CD1c-positive myeloid dendritic cell (primary cell): ENCODE measurements around the gene PREX1.
"Not testable (repeated sequence)": the region's sequence is repeated elsewhere in the genome, so short reads cannot be mapped to it uniquely, and the experiment has no call there.

Experiments
- DNase-seq: peaks from one replicate; pipeline ENCODE4 v3.0.0-alpha.2; 2016; ENCODE audit errors: extremely low spot score

The PREX1 gene

DNA sequence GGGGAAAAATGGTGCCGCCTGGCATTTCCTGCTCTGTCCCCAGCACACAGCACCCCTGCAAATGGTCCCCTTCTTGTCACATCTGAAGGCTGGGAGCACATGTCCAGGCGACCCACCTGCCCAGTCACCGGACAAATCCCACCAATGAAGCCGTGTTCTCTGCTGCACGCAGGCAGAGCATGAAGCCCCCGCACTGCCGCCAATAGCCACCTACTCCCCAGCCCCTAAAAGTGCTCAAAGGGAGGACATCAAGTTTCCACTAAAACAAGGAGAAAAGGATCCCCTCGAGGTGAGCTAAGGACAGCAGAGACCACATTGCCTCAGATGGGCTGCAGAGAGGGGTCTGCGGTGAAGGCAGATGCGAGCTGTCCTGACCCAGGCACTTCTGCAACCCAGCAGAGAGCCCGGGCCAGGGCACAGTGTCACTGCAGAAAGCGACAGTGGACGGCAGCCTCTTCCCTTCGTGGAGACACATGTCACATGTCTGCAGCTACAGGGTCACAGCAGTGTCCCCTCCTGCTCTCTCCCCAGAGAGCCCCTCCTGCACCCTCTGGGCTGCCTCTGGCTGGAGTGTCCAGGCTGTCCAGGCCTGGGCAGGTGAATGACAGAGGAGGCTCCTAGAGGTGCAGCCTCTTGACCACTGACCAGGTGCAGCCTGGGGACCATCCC, 221.5 kb downstream of the PREX1 start:
- no peak for DNase-seq

DNA sequence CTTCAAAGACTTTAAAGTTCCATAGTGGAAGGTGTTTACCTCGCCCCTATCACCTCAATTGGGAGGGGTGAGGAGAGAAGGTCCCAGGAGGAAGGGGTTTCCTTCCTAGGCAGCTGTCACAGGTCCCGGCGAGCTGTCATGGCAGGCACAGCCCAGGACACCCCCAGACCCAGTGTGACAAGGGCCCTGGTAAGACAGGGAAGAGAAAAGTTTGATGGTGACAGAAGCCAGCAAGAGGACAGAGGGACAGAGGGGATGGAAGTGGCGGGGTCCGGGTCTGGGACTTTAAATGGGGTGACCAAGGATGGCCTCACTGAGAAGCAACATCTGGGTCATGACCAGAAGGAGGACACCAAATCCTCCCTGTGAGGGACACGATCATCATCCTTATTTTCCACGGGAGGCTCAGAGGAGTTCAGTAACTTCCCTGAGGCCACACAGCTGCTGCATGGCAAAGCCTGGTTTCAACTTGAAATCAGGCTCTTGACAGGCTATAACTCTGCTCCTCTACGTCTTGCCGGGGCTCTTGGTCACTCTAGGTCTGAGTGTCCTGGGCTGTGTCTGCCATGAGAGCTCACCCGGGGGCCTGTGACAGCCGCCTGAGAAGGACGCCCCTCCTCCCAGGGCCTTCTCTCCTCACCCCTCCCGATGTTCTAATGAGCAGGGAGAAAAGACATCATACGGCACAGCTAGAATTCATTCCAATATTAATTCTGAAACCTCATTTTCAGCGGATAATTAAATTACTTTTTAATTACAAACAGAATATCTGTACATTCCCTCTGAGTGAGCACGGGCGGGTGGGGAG, 222.2 kb downstream of the PREX1 start:
- DNase-seq: no peak

- no peak for DNase-seq
These were observed 222.9 kb downstream of the PREX1 start for GRCh38 chr20:48604936-48605335.

- DNase-seq: no peak
These were observed 223.4 kb downstream of the PREX1 start for GRCh38 chr20:48604426-48604825.

GRCh38 chr20:48603819-48604405, 223.9 kb downstream of the PREX1 start:
- DNase-seq: no peak

DNA sequence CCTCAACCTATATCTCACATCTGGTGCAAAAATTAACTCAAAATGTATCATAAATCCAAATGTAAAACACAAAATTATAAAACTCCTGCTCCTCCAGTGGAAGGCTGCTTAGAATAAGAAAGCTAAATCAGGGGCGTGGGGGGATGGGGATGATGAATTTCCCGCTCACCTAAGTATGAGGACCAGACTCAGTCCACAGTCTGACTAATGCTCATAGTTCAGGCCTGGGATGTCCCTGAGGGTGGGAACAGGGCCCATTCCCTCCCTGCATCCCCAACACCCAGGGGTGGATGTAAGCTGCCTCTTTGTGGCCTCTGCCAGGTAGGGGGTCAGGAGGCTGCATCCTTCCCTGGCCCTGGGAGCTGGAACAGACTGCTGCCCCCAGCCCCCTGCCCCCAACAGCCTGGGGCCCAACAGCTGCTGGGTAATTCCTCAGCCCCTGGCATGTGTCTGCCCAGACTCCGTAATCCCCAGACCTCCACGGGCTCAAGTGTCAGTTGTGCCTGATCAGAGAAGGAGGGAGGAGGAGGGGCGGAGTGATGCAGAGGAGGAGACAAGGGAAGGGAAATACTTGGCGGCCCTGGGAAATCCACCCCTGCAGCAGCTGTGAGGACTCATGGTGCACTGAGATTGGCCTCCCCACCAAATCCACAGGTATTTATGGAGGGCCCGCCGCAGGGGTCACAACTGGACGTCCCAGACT, 224.5 kb downstream of the PREX1 start:
- no peak for DNase-seq

- DNase-seq: no peak
These were observed 226.0 kb downstream of the PREX1 start for GRCh38 chr20:48601798-48602197.

- DNase-seq: no peak
These were observed 227.3 kb downstream of the PREX1 start for GRCh38 chr20:48600470-48600945.

DNA sequence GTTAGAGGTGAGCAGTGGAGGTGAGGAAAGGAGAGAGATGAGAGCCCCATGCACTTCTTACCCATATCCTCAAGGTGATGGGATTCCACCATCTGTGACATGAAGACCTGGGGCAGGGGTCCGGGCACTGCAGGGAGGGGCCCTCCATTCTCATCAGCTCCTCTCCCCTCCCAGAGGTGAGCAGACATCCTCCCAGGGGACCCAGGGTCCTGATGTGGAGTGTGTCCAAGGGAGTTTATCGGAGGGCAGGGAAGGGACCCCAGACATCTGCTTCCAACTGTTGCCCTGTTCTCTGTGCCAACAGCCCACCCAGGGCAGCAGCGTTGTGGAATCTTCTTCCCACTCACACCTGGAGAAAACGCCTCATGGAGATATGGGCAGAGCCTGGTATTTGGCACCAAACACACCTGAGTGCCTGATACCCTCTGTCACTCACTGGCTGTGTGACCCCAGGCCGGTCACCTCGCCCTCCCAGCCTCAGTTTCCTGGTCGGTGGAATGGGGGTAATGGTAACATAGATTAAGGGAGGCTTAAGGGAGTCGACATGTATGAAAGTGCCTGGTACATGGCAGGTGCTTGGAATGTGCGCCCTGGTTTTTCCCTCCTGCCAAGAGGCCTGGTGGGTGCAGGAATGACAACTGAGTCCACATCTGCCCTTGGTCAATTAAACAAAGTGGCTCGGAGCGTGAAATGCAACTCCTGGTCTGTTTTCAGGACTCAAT, 227.9 kb downstream of the PREX1 start:
- no peak for DNase-seq

DNA sequence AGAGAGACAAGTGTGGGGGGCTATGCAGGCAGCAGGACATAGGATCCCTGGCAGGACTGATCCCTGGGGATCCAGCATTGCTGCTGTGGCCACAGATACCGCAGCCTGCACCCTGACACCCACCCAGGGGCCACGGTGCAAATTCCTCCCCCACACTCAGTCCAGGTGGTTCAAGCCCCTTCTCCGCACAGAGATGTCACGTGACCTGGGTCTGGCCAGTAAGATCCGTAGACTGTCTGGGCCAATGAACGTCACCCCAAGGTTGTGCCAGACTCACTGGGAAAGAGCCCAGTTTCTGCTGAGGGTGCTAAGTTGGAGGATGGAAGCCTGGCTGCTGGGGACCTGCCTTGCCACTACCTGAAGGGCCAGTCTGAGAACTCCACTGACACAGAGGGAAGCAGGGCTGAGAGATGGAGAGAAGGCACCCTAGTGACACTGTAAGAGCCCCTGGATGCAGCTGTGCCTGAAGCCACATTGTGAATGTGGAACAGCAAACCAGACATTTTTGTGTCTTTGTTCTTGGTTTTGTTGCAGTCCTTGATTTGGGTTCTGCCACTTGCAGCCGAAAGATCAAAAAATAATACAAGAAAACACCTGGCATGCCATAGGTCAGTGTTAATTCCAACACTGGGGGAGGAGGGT, 228.6 kb downstream of the PREX1 start:
- no peak for DNase-seq

GRCh38 chr20:48598303-48598941, 229.4 kb downstream of the PREX1 start:
- DNase-seq: not testable (repeated sequence)

- no peak for DNase-seq
These were observed 230.1 kb downstream of the PREX1 start for GRCh38 chr20:48597521-48598302.

DNA sequence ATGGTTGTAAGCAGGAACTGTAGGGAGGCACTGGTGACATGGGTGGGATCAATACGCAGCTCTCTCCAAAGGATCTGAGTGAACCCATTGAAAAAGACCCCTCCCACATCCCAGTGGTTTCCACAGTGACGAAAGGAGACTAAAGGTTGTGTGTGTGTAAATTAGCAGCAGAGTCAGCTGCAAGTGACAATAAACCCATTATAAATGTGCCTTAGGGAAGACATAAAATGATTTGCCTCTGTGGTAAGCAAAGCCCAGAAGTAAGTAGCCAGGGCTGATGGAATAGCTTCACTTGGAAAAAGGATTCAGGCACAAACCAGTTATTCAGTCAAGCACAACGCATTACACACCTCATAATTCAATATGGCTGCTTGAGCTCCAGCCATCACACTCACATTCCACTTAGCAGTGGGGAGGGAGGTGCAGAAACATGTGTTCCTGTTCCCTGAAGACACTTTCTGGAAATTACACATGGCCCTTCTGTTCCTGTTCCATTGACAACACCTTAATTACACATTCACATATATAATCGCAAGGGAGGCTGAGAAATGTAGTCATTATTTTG, 231.4 kb downstream of the PREX1 start:
- DNase-seq: no peak

DNA sequence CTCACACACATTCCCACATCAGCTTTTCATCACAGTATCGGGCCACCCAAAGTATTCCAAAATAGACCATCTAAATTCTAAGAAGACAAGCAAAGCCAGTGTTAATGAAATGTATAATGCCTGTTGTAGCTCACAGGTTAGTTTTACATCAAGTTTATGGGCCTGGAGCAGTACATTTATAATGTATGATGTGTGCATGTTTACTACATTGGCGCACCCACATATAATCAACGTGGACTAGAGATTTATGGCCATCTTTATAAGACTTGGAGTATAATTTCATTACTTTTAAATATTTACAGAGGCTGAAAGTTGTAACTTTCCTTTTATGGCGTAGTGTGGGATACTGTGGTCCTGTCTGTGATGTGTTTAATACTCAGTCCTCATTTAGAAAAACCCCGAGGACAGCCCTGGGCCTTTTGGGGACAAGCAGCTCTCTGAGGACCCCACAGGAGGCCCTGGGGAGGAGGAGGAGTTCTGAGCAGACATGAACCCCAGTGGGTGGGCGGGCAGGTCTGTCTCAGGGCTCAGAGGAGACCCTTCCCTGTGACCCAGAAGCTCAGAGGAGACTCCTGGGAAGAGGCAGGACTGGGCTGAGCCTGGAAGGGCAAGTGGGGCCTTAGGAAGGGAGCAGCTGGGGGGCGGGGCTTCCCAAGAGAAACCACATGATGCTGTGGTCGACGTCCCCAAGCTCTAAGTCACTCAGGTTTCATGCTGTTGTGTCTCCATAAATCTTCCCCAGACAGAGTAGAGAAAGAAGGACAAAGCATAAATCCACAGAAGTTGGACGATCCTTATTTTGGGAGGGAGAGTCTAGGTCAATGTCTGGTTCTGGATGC, 232.1 kb downstream of the PREX1 start:
- no peak for DNase-seq

- DNase-seq: no peak
These were observed 233.3 kb downstream of the PREX1 start for GRCh38 chr20:48594533-48594932.

- no peak for DNase-seq
These were observed 235.5 kb downstream of the PREX1 start for GRCh38 chr20:48592107-48592940.

DNA sequence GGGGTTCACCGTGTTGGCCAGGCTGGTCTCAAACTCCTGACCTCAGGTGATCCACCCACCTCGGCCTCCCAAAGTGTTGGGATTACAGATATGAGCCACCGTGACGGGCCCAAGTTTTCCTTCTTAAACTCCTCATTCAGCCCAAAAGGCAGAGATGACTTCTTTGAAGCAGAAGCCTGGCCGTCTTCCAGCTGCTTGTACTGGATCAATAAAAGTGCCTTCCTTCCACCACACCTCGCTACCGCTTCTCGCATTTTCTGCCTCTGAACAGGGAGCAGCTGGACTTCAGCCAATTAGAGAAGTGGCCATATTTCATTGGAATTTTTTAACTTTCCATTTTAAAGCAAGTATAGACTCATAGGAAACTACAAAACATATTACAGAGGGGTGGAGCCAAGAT, 241.1 kb downstream of the PREX1 start:
- DNase-seq: no peak
